Heart right ventricle (tissue), 16 donors: ENCODE results near the gene HTR3A. TPM values are rescaled to one million over a fixed set of nuclear protein-coding genes. Genes with fewer than 3 reads are reported as not detected.

Experiments
- ATAC-seq, 8 donors: fragments of 200-7000 bp; cut with Tn5 transposase; one replicate each; pipeline ENCODE4 v1.9.1; 2020; ENCODE audit warnings: mild to moderate bottlenecking in 8 of 8, moderate library complexity in 8 of 8, moderate number of reproducible peaks in 1 of 8
- DNase-seq, 2 donors: peaks; one replicate each; pipeline ENCODE4 v3.0.0-alpha.2; 2020
- H3K27ac ChIP-seq, 10 donors: fragments of 200-600 bp; sonication (generic) in 2 of 10; one replicate each; pipeline versions ENCODE4 v1.5.0 to v1.8.0; 2020 to 2022; ENCODE audit warnings: mild to moderate bottlenecking in 3 of 10
- H3K27me3 ChIP-seq, 7 donors: fragments of 200-600 bp; one replicate each; pipeline ENCODE4 v1.8.0; 2021 to 2022; ENCODE audit warnings: mild to moderate bottlenecking in 2 of 7
- H3K36me3 ChIP-seq, 9 donors: fragments of 200-600 bp; sonication (generic) in 1 of 9; one replicate each; pipeline versions ENCODE4 v1.5.0 to v1.8.0; 2020 to 2022; ENCODE audit warnings: mild to moderate bottlenecking in 2 of 9
- H3K4me1 ChIP-seq, 9 donors: fragments of 200-600 bp; sonication (generic) in 1 of 9; one replicate each; pipeline versions ENCODE4 v1.5.0 to v1.8.0; 2020 to 2022; ENCODE audit warnings: mild to moderate bottlenecking in 4 of 9
- H3K4me3 ChIP-seq, 10 donors: fragments of 200-600 bp; sonication (generic) in 2 of 10; one replicate each; pipeline versions ENCODE4 v1.5.0 to v1.8.0; 2020 to 2022; ENCODE audit warnings: mild to moderate bottlenecking in 7 of 10, moderate library complexity in 2 of 10
- H3K9me3 ChIP-seq, 11 donors: fragments of 200-600 bp in 10 of 11; sonication (generic) in 2 of 11; one replicate each; pipeline versions ENCODE4 v1.5.0 to v1.8.0; 2013 to 2022; ENCODE audit warnings: mild to moderate bottlenecking in 2 of 11, control low read depth in 1 of 11, moderate library complexity in 1 of 11
- WGBS, 2 donors: extraction: QIAGEN DNeasy Blood & Tissue Kit; methylation state at CpG; one replicate each; pipeline ENCODE4 v1.1.7; 2013; ENCODE audit warnings: inconsistent platforms in 1 of 2; 5-methylcytosine and 5-hydroxymethylcytosine counted together
- intact Hi-C, 10 donors: fragments of 100-400 bp; cut with DNase I; formaldehyde crosslinking; loops; one replicate each; pipeline versions ENCODE4 v1.11.1 to v1.14.2; 2022
- polyA plus RNA-seq, 2 donors: library from polyadenylated mRNA; stranded (reverse); fragments of 200-250 nt; gene quantifications; one replicate each; pipeline ENCODE4 v1.2.3, GENCODE V29; 2013
- total RNA-seq, 10 donors: library from RNA; stranded (reverse); fragmentation: NEBNext Ultra II Directional in 3 of 10; extraction: Animal tissue kit (Norgen Biotek cat#: 25700) in 3 of 10; gene quantifications; one replicate each; pipeline versions ENCODE4 v1.2.1 to v1.2.4, GENCODE V29; 2021 to 2023
- TF ChIP-seq, protein P1 (sequence below), 9 donors: fragments of 200-600 bp; sonication (generic) in 2 of 9; IDR thresholded peaks; one replicate each; pipeline versions ENCODE4 v1.5.0 to v1.8.0; 2021 to 2022; ENCODE audit warnings: antibody characterized with exemption in 9 of 9, mild to moderate bottlenecking in 5 of 9, moderate library complexity in 1 of 9
- donor health status: Arrhythmogenic right ventricular cardiomyopathy.
- donor health status: ischemic (EF 13 %, LVEDD 7.1; RV severe dilation, severe dysfunction).
- donor health status: healthy with polysubstance abuse.
- donor health status: DM: no; HTN: yes; CAD: no.
- donor health status: DM: no; HTN: no; CAD: no.
- donor health status: ischemic (EF 25% LVEDD 6.9; RV normal size, moderate dysfunction).
- donor health status: ischemic (EF 25% LVEDD 5.7; RV mildly dilated, moderate dysfunction).
- donor health status: healthy.
- donor health status: DM: yes; HTN: yes; CAD: no.
- donor health status: Ischemic cardiomyopathy.
- donor health status: ischemic (EF 35%, LVEDD 5.7; RV mildly dilated, moderate dysfunction).
- donor health status: nonischemic (EF 11% LVEDD 7.7; RV severe dilation, severe dysfunction).
- donor health status: DM: yes; HTN: yes; CAD: no.
- donor health status: PGD.
- donor health status: ischemic (EF 29% LVEDD 5.4; RV normal size, mild dysfunction).
- donor health status: nonischemic (EF 23%, LVEDD 6.1; RV moderate dilation, normal function).

HTR3A gene
- total and polyA plus RNA-seq, 12 donors, result 0.07 to 0.16 TPM; not detected in 10

DNA sequence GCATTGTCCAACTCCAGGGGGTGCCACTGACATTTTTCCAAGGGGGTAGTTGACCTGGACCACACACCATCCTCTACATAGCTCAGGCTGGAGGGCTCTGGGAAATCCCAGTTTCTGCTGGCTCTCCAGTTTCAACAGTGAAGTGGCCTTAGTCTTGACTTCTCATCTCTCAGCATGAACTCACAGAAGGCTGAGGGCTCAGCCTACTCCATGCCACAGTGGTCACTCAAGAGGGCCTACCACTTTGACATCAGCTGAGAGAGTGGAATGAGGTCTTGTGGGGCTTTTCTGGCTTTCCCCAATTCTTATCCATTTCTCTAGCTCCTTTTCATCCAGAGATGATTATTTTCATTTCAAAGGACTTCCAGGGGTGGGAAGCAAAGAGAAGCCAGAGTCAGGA is 7.4 kb downstream of the HTR3A start:
- Histone ChIP-seq H3K4me1 (no peaks in the 10 kb centered on the region), H3K36me3 (no peaks in the 10 kb centered on the region), H3K27ac (no peak overlapping the region), H3K9me3 (no peaks in the 10 kb centered on the region), H3K27me3 (peaks cover 0 to 44% (median 28%) of the 10 kb centered on the region in 7 donors), H3K4me3 (no peak overlapping the region)
- ATAC-seq (no peak), DNase-seq (no peak)
- TF ChIP-seq, protein P1, sequence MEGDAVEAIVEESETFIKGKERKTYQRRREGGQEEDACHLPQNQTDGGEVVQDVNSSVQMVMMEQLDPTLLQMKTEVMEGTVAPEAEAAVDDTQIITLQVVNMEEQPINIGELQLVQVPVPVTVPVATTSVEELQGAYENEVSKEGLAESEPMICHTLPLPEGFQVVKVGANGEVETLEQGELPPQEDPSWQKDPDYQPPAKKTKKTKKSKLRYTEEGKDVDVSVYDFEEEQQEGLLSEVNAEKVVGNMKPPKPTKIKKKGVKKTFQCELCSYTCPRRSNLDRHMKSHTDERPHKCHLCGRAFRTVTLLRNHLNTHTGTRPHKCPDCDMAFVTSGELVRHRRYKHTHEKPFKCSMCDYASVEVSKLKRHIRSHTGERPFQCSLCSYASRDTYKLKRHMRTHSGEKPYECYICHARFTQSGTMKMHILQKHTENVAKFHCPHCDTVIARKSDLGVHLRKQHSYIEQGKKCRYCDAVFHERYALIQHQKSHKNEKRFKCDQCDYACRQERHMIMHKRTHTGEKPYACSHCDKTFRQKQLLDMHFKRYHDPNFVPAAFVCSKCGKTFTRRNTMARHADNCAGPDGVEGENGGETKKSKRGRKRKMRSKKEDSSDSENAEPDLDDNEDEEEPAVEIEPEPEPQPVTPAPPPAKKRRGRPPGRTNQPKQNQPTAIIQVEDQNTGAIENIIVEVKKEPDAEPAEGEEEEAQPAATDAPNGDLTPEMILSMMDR (IDR thresholded peaks at IDR 0.05), result no peak
- intact Hi-C loops, result no loop called here

DNA sequence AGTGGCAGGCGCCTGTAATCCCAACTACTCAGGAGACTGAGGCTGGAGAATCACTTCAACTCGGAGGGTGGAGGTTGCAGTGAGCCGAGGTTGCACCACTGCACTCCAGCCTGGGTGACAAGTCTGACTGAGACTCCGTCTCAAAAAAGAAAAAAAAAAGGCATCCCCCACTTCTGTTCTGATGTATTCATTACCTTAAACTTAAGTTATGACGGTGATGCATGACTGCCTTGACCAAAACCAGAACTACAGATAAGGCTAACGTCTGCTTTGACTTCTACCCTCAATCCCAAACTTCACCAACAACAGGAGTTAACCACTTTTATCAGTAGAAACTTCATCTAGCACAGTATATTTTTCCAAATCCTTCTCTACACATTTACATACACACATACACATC is 9.9 kb downstream of the HTR3A start:
- peaks cover 0 to 44% (median 21%) of the 10 kb centered on the region in 7 donors for H3K27me3 ChIP-seq
- H3K4me3 ChIP-seq, result no peak overlapping the region
- DNase-seq (no peak), ATAC-seq (no peak)
- no peaks in the 10 kb centered on the region for H3K9me3 ChIP-seq
- intact Hi-C loops, result loop anchor here in 1 of 10 donors (5.0 kb wide), 1 partner anchor 87 kb away; no protein-coding TSS in a partner anchor
- TF ChIP-seq, protein P1 (IDR thresholded peaks at IDR 0.05), result no peak
- H3K36me3 ChIP-seq, result no peaks in the 10 kb centered on the region
- WGBS, 2 donors, result 68 to 70% methylated on average over 6 of the region's 6 CpGs
- no peaks in the 10 kb centered on the region for H3K4me1 ChIP-seq
- H3K27ac ChIP-seq, result no peak overlapping the region

DNA sequence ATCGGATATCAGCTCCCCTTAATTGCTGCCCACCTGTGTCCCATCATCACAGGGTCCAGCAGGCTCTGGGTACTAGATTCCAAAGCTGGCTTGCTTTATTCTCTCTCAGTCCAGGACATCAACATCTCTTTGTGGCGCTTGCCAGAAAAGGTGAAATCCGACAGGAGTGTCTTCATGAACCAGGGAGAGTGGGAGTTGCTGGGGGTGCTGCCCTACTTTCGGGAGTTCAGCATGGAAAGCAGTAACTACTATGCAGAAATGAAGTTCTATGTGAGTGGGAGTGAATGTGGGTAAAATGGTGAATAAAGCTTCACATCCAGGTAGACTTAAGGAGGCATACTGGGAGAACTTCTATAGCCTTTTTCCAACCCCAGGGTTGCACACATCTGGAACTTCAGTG is 11.0 kb downstream of the HTR3A start:
- H3K4me1 ChIP-seq, result no peaks in the 10 kb centered on the region
- intact Hi-C loops, result loop anchor here in 1 of 10 donors (5.0 kb wide), 1 partner anchor 89 kb away; no protein-coding TSS in a partner anchor
- no peaks in the 10 kb centered on the region for H3K9me3 ChIP-seq
- H3K4me3 ChIP-seq, result no peak overlapping the region
- no peak overlapping the region for H3K27ac ChIP-seq
- peaks cover 0 to 44% (median 23%) of the 10 kb centered on the region in 7 donors for H3K27me3 ChIP-seq
- H3K36me3 ChIP-seq, result no peaks in the 10 kb centered on the region
- 81 to 84% methylated on average over 4 of the region's 4 CpGs for WGBS, 2 donors
- no peak for DNase-seq
- TF ChIP-seq, protein P1 (IDR thresholded peaks at IDR 0.05), result no peak
- no peak for ATAC-seq

DNA sequence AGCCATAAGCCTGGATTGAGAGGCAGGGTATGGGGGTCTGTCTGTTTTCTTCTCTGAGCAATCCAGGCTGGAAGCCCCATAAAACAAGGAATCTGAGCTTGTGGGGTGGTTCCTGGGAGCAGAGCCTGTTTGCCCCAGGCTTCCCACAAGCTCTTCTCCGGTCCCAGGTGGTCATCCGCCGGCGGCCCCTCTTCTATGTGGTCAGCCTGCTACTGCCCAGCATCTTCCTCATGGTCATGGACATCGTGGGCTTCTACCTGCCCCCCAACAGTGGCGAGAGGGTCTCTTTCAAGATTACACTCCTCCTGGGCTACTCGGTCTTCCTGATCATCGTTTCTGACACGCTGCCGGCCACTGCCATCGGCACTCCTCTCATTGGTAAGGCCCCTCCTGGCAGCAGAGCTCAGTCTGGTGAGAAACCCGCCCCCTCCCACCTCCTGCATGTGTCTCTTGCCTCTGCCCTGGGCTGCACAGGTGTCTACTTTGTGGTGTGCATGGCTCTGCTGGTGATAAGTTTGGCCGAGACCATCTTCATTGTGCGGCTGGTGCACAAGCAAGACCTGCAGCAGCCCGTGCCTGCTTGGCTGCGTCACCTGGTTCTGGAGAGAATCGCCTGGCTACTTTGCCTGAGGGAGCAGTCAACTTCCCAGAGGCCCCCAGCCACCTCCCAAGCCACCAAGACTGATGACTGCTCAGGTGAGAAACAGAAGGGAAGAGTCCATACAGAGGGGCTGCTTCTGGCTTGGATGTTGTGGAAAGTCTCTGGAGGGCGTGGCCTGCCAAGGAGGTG is 11.6 kb downstream of the HTR3A start:
- no peak for ATAC-seq
- Histone ChIP-seq H3K27me3 (peaks cover 0 to 44% (median 28%) of the 10 kb centered on the region in 7 donors), H3K27ac (no peak overlapping the region), H3K36me3 (no peaks in the 10 kb centered on the region), H3K9me3 (no peaks in the 10 kb centered on the region), H3K4me1 (no peaks in the 10 kb centered on the region), H3K4me3 (no peak overlapping the region)
- intact Hi-C loops, result loop anchor here in 1 of 10 donors (5.0 kb wide), 1 partner anchor 89 kb away; no protein-coding TSS in a partner anchor
- WGBS, 2 donors, result 82% methylated on average over 18 of the region's 18 CpGs
- TF ChIP-seq, protein P1 (IDR thresholded peaks at IDR 0.05), result no peak
- no peak for DNase-seq
